H1 (cell line): ENCODE results near the gene HES2.

Experiments used
- CEBPB ChIP-seq: IDR thresholded peaks from 2 replicates; pipeline ENCODE4 v1.6.1; 2012; ENCODE audit warnings: low read depth, low read length
- JUND ChIP-seq: IDR thresholded peaks from 2 replicates; pipeline ENCODE4 v1.6.1; 2011; ENCODE audit warnings: mild to moderate bottlenecking, improper control_type of control experiment, low read length
- KDM1A ChIP-seq: fragments of 200-600, 300-600 bp; sonication (generic); IDR thresholded peaks from 2 replicates; pipeline ENCODE4 v1.7.1; 2016; ENCODE audit warnings: mild to moderate bottlenecking, low read length, borderline replicate concordance
- MAX ChIP-seq: IDR thresholded peaks from 2 replicates; pipeline ENCODE4 v1.6.1; 2012; ENCODE audit warnings: inconsistent platforms
- RBBP5 ChIP-seq: IDR thresholded peaks from 2 replicates; pipeline ENCODE4 v1.7.1; 2012; ENCODE audit warnings: low read depth, mild to moderate bottlenecking, inconsistent platforms, low read length, moderate library complexity, borderline replicate concordance

GRCh38 chr1:6440198-6441126 lies 20.7 kb upstream of the HES2 start:
- TF ChIP-seq JUND: 0 out of 2 replicates have a peak, but pooled peaks have one; percentile 13
- no peak for TF ChIP-seq CEBPB
- TF ChIP-seq KDM1A: no peak
- TF ChIP-seq MAX: no peak; the same call in 1 of the 2 replicates
- no peak for TF ChIP-seq RBBP5
